GM19023 (cell line): Measurements from ENCODE around the gene SPHK1.

Experiments used
- ATAC-seq: cut with Tn5 transposase; IDR thresholded peaks from one replicate; pipeline ENCODE4 v1.9.1; 2021; ENCODE audit warnings: mild to moderate bottlenecking, moderate library complexity; ENCODE audit not compliant: unreplicated experiment

Gene SPHK1

DNA sequence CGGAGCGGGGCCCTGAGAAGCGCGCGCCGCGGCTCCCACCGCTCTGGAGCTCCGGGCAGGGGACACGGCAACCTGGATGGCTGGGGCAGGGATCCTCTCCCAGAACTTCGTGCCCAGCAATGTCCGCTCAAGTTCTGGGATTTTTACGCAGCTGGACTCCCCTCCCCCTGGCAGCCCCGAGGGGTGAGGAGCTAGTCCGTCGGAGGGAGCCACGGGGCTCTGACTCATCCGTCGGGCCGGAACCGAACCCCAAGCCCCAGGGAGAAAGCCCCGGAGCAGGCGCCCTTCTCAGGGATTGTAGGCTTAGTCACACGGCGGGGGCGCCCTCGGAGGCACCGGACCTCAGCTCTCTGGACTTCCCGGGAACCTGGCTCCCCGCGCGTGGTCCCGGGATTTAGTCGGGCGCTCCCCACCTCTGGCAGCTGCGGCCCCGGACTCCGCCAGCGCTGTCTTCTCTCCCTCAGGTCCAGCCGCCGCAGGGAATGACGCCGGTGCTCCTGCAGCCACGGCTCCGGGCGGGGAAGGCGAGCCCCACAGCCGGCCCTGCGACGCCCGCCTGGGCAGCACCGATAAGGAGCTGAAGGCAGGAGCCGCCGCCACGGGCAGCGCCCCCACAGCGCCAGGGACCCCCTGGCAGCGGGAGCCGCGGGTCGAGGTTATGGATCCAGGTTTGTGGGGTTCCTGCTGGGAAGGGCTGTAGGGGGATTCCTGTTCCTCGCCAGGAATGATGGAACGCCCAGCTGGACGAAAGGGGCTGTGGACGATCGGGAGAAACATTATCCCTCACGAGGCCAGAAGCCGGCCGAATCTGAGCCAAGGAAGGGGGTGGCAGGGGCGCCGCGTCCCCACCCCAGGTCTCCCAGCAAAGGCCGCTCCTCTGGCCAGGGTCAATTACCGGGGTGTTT lies 830 bp downstream of the SPHK1 start:
- ATAC-seq, result no peak

DNA sequence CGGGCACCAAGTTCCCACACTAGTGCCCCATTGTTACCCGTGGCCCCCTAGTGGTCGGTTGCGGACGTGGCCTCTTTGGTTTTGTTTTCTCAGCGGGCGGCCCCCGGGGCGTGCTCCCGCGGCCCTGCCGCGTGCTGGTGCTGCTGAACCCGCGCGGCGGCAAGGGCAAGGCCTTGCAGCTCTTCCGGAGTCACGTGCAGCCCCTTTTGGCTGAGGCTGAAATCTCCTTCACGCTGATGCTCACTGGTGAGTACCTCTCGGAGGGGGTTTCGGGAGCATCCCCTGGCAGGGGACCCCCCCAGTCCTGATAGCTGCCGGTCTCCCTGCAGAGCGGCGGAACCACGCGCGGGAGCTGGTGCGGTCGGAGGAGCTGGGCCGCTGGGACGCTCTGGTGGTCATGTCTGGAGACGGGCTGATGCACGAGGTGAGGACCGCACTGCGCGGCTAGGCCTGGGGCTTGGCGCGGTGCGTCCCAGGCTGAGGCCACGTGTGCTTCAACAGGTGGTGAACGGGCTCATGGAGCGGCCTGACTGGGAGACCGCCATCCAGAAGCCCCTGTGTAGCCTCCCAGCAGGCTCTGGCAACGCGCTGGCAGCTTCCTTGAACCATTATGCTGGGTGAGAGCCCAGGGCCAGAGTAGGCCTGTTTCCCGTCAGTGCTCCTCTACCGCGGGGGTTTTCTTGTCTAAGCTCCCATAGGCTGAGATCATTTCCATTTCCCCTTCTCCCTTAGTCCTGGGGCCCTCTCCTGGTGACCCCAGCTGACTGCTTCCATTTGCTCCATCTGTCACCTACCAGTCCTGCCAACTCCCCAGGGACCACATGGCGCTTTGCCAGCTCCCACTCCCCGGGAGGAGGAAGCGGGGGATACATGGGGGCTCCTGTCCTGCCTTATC lies 1.7 kb downstream of the SPHK1 start:
- no peak for ATAC-seq

DNA sequence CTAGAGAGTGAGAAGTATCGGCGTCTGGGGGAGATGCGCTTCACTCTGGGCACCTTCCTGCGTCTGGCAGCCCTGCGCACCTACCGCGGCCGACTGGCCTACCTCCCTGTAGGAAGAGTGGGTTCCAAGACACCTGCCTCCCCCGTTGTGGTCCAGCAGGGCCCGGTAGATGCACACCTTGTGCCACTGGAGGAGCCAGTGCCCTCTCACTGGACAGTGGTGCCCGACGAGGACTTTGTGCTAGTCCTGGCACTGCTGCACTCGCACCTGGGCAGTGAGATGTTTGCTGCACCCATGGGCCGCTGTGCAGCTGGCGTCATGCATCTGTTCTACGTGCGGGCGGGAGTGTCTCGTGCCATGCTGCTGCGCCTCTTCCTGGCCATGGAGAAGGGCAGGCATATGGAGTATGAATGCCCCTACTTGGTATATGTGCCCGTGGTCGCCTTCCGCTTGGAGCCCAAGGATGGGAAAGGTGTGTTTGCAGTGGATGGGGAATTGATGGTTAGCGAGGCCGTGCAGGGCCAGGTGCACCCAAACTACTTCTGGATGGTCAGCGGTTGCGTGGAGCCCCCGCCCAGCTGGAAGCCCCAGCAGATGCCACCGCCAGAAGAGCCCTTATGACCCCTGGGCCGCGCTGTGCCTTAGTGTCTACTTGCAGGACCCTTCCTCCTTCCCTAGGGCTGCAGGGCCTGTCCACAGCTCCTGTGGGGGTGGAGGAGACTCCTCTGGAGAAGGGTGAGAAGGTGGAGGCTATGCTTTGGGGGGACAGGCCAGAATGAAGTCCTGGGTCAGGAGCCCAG lies 2.8 kb downstream of the SPHK1 start:
- no peak for ATAC-seq

DNA sequence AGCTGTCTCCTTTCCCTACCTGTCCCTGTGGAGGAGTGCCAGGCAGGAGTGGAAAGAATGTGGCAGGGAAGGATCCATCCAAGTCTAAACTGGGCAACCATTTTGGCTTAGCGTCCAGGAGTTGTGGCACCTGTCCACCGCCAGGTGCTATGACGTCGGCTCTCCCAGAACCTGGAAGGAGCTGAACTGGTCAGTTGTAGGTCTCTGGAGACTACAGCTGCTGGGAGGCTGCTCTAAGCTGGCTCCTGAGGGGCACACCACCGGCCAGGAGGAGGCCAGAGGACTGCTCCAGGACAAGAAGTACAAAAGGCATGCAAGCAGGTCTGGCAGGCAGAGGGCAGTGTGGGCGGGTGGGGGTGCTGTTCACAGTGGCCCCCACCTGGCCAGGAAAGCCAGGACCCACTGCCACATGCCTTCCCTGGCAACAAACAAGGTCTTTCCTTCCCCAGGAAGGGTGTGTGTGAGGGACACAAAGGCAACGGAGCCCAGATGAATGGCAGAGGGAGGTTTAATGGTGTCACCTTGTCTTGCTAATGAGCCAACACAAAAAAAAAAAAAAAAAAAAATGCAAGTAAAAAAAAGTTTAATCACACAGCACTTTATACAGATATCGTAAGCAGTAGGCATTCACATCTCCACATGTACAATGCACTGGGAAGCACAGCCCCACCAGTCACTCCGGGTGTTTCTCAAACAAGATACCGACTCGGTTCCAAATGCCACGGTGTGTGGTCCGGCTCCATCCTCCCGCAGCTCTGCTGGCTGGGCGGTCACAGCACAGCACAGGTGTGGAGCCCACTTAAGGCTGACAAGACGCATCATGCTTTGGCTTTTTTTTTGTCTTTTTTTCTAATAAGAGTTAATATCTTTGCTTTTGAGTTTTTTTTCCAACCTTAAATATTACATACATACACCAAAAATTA lies 4.8 kb downstream of the SPHK1 start:
- ATAC-seq, result no peak

DNA sequence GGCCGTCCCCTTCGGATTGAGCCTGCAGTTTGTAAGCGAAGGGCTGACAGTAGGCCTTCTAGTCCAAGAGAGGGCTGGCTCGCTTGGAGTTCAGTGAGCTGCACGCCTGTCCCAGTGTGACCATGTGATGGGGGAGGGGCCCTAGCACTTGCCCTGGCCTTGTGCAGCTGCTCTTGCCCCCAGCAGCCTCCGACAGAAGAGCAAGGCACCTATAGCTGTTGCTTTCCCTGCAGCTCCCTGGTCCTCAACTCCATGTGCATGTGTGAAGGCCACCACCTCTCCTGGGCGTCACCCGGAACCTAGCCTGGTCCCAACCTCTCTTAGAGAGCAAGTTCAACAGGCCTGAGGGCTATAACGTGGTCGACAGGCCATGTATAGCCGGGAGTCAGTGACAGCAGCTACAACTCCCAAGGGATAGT lies 5.6 kb downstream of the SPHK1 start:
- ATAC-seq, result no peak

DNA sequence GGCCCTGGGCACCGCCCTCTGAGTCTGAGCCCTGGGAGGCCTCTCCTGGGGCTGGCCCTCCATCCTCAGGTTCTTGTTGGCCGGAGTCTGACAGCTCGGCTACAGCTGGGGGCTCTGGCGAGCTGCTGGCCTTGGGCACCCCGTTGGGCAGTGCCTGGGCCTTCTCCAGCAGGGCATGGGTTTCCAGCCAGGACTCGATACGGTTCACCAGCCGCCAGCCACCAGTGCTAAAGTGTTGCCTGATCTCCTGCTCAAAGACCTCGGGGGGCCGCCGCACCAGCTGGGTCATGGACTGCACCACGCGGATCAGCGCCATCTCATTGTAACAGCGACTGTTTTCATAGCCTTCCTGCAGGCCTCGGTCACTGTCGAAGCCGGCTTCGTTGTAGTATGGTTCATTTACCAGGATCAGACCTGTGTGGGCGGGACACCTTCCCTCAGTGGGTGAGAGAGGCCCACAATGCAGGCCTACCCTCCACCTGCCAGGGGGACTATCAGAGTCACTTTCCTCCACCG lies 6.8 kb downstream of the SPHK1 start:
- no peak for ATAC-seq

DNA sequence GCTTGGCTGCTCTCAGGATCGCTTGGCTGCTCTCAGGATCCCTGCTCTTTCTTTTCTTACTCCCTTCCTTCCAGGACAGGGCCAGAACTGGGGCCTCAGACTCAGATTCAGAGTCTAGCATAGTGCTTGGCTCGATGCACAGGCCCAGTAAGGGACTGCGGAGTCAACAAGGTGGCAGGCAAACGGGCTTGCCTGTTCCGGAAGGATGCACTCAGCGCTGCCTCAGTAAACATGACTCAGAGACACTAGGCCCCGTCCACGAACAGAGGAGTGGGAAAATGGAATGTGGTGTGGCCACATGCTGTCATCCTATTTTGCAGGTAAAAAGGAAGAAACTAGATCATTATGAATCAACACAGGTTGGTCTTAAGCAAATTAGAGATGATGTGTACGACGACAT lies 9.8 kb downstream of the SPHK1 start:
- no peak for ATAC-seq

DNA sequence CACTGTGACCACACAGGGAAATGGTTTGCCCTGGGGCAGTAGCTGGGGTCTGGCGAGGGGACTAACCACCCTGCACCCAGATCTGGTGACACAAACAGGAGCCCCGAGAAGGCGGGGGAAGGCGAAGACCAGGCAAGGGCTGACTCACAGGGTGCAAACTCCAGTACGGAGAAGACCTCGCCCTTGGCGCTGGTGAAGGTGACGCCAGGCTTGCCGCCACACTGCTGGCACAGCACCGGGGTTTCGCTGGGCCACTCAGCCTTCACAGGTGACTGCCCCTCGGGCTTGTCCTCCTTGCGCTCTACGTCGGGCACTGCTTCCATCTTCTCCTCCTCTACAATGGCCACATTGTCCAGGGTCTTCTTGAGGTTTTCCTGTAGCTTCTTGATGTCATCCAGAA lies 11.6 kb downstream of the SPHK1 start:
- no peak for ATAC-seq

DNA sequence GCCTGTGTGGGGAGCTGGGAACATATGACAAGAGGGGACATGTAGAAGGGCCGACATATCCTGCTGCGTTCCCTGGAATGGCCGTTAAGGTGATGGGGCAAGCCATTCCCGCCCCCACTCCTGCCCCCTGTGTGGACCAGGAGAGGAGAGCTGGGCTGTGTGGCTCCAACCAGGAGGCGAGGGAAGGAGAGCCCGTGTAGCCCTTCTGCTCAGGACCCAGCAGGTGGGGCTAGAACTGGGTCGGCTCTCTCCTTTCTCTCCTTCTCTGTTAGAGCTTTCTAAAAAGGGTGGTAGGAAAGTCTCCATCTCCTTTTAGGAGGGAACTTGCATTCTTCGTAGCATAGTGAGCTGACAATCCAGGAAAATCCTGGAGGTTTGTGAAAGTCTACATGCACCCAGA lies 12.8 kb downstream of the SPHK1 start:
- ATAC-seq, result no peak

DNA sequence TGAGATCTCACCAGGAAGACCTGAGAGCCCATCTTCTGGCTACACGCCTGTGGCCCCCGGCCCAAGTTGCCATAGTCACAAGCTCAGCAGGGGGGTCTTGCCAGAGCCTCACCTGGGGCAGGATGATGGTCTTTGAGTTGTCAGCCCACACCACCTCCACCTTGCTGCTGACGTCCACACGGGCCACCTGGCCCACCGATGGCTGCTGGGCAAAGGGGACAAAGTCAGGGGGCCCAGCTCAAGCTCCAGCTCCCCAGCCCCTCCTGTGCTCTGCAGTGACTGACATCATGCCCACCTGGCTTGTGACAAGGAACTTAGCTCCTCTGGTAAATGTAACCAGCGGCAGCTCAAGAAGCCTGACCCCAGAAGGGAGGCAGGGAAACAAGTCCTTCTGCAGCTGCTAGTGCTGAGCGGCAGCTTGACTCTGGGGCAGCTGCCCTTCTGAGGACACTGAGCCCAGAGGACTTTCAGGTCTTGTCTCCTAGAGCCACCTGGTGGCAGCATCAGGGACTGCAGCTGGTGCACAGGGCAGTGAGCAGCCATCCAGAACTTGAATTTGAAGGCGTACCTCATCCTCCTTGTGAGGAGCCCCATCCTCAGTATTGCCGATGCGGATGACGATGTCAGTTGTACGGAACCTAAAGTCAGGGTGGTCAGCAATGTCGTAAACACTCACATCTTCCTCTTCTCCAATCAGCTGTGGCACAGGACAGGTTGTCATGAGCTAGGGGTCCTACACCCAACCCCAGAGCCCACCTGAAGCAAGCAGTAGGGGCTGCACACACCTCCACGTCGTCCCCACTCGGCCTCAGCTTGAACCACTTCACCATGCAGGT lies 13.5 kb downstream of the SPHK1 start:
- no peak for ATAC-seq

DNA sequence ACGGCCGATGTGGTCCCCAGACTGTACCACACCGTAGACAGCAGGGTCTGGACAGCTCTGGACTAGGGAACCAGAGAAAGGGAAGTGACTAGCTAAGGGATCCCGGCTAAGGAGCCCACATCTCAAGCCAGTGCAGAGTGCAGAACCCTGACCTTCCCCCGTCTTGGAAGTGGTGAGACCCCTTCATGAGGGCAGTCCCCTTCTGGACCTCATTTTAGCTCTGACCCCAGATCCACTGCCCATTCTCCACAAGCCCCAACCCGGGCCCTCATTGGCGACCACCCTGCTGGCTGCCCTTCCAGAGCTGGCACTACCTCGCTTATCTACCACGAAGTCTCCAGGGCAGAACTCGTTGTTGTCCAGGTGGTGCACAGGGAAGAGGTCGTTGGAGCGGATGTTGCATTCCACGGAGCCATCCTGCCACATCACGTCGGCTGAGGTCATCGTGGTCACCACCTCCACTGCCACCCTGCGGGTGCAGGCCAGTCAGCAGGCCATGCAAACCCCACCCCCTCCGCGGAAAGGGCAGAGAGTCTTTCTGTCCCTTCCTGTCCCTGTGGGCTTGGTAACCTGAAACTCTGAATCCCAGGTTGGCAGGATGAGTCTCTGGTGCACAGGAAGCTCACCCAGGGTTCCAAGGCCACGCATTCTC lies 14.2 kb downstream of the SPHK1 start:
- ATAC-seq, result no peak

DNA sequence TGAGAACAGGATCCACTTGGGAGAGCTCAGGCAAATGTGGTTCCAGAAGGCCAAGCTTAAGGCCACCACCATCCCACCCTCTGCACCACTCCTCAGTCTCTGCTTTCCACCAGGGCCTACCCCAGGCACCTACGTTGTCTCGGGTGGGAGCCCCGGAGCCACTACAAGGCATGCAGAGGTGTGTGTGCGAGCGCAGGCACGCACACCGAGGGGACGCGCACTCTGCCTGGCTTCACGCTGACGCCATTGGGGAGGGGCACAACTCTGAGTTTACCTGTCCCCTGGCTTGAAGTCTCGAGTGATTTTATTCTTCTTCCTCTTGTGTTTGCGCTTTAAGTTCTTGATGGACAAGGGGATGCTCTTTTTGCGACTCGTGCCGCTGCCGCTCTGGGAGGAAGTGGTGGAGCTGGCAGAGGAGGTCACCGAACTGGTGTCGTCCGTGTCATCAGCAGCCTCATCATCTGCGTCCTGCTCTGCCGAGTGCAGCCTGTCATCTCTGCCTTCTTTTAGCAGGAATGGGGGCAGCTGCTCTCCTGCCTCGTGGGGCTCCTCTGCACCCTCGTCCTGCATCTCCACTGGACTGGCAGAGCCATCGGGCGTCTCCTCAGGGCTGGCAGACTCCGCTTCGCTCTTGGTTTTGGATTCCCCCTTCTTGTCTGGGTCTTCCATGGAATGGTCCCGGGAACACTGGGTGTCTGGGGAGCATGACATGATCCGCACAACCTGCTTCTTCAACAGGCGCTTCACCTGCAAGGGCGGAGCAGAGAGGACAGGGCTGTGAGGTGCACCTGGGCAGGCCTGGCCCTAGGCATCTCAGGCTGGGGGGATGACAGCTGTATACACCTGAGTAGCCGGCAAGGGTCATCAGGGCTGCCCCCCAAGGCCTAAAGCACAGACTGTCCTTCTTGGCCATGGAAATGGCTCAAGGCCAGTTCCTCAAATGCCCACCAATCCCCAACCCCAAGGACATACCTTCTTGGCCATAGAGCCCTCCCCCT lies 15.1 kb downstream of the SPHK1 start:
- ATAC-seq, result no peak

DNA sequence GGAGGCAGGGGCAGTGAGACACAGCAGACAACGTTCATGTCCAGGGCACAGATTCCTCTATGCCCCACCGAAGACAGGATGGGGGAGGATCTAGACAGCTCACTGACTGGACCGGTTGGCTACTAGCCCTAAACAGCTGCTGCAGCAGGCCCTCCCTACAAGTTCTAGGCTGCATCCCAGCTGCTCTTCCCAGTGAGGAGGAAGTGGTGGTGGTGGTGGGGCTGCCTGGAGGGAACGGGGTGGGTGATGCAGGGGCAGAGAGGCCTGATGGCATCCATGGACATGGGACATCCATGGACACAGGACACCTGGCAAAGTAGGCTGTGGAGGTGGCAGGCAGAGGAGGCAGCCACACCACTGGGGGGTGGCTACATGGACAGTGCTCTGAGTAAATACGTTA lies 18.3 kb downstream of the SPHK1 start:
- no peak for ATAC-seq

DNA sequence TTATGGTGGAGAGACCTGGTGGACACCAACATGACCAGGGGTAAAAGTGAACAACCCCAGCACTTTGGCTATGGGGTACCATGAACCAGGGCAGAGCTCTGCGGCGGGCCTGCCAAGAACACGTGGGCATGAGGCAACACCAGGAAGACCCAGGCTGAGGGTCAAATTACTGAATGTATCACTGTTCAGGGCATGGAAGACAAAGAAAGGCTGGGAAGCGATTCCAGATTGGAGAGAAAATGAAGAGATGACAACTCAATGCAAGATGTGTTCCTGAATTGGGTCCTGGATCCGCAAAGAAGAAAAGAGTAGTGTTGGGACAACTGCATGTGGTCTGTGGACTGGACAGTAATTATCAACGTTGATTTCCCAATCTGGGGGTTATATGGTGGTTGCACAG lies 19.8 kb downstream of the SPHK1 start:
- no peak for ATAC-seq

DNA sequence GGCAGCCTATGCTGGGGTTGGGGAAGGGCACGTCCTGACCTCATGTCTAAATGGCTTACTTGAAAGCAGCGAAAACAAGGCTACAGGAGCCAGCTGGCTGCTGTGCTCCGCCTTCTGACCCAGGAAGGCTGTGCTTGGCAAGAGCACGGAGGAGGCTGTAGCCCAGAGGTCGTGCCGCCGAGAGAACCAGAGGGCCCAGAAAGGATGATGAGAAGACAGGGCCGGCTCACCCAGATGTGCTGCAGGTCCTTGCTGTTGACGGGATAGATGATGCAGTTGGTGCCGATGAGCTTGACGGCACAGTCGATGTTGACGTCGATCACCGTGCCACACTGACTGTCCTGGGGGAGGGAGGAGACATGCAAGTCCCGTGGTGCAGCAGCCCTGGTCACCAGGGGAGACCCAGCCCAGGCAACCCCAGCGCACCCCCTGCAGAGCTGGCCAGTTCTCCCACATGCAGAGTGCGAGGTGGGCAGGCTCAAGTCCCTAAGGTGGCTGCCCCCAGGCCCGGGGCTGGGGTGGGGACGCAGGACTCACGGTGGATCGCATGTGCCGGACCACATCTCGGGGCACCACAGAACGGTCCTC lies 20.7 kb downstream of the SPHK1 start:
- no peak for ATAC-seq

DNA sequence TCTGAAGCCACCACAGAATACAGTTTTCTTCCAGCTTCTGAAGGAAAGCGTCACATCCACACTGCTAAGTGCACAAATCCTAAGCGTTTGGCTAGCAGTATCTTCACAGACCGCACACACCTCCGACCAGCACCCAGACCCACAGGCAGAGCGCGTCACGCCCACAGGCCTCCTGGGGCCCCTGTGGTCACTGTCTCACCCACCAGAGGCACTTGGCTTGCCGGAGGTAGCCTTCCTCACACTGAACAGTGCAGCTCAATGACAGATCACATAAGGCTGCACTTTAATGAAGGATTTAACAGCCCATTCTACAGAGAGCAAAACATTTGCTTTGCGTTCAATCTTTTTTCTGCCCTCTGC lies 21.2 kb downstream of the SPHK1 start:
- ATAC-seq, result no peak
